Suppressor macrophage (primary cell): ENCODE results near the gene NRIP1.

Experiments
- DNase-seq, 4 experiments: peaks; one replicate each; pipeline ENCODE4 v3.0.0-alpha.2; 2020 to 2022

NRIP1 gene

GRCh38 chr21:15006594-15007230 is 58.1 kb downstream of the NRIP1 start:
- no peak for DNase-seq

- DNase-seq = no peak
Measured at GRCh38 chr21:15005391-15005790, 59.4 kb downstream of the NRIP1 start.

- no peak for DNase-seq
Measured at GRCh38 chr21:15004721-15005370, 60.0 kb downstream of the NRIP1 start.

- no peak for DNase-seq
Measured at GRCh38 chr21:15003463-15004135, 61.2 kb downstream of the NRIP1 start.

- DNase-seq = no peak
Measured at GRCh38 chr21:15001857-15002606, 62.8 kb downstream of the NRIP1 start.

GRCh38 chr21:15001113-15001512 is 63.7 kb downstream of the NRIP1 start:
- DNase-seq = no peak

- no peak for DNase-seq
Measured at GRCh38 chr21:15000081-15000480, 64.7 kb downstream of the NRIP1 start.

- DNase-seq = no peak
Measured at GRCh38 chr21:14998784-14999183, 66.0 kb downstream of the NRIP1 start.

GRCh38 chr21:14998336-14998735 is 66.5 kb downstream of the NRIP1 start:
- no peak for DNase-seq

GRCh38 chr21:14995695-14996490 is 68.9 kb downstream of the NRIP1 start:
- DNase-seq = no peak

- no peak for DNase-seq
Measured at GRCh38 chr21:14995226-14995625, 69.6 kb downstream of the NRIP1 start.

- DNase-seq = no peak
Measured at GRCh38 chr21:14993115-14993514, 71.7 kb downstream of the NRIP1 start.

- peak; percentile 4 to 67 (median 50) for DNase-seq
Measured at GRCh38 chr21:14991957-14992356, 72.8 kb downstream of the NRIP1 start.

GRCh38 chr21:14989359-14989758 is 75.4 kb downstream of the NRIP1 start:
- no peak for DNase-seq

GRCh38 chr21:14988760-14989159 is 76.0 kb downstream of the NRIP1 start:
- no peak for DNase-seq

GRCh38 chr21:14987370-14988170 is 77.2 kb downstream of the NRIP1 start:
- no peak for DNase-seq

- DNase-seq = no peak
Measured at GRCh38 chr21:14985306-14985705, 79.5 kb downstream of the NRIP1 start.

- no peak for DNase-seq
Measured at GRCh38 chr21:14982336-14982735, 82.5 kb downstream of the NRIP1 start.

GRCh38 chr21:14981246-14981645 is 83.6 kb downstream of the NRIP1 start:
- DNase-seq = no peak

GRCh38 chr21:14979264-14979663 is 85.5 kb downstream of the NRIP1 start:
- no peak for DNase-seq

GRCh38 chr21:14977814-14978213 is 87.0 kb downstream of the NRIP1 start:
- DNase-seq = no peak
